ENCODE results near the gene STRIT1. TPM values are rescaled to one million over a fixed set of nuclear protein-coding genes. Genes with fewer than 3 reads are reported as not detected.

STRIT1 gene
- polyA plus RNA-seq, 1 donor from 2014 or later = 1.2 TPM

DNA sequence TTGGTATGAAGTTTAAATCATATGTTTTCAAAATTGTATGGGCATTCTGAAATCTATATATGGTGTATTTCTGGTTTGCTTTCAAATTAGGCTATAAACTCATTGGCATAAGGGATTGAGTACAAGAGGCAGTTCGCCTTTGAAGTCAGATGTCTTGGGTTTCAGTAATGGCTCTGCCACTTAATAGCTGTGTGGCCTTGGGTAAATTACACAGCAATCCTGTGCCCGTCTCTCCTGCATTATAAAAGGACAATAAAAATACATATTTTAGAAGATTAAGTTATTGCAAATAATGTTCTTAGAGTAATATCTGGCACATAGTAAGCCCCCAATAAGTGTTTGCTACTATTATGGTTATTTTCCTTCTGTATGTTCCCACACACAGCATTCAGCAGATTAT, 20.4 kb upstream of the STRIT1 start:
- Histone ChIP-seq H3K4me3 (ENCODE audit: low read length) (no peak overlapping the region), H3K27me3 (ENCODE audit: insufficient read depth, low read depth, low read length) (no peaks in the 10 kb centered on the region), H3K9me2 (ENCODE audit: insufficient read depth, low read length) (no peaks in the 10 kb centered on the region), H3K9me3 (ENCODE audit: low read length) (no peaks in the 10 kb centered on the region), H3K27ac (ENCODE audit: low read length) (no peak overlapping the region), H3K4me2 (ENCODE audit: low read length) (no peak overlapping the region), H4K20me1 (ENCODE audit: insufficient read depth) (no peaks in the 10 kb centered on the region), H3K36me3 (ENCODE audit: insufficient read depth, low read length) (no peaks in the 10 kb centered on the region), H3K79me2 (replicated peaks; ENCODE audit: insufficient read depth, low read length) (no peaks in the 10 kb centered on the region), H3K9ac (ENCODE audit: low read length) (no peak overlapping the region), H3F3A (ENCODE audit: insufficient read depth, low read length, poor library complexity, severe bottlenecking) (no peaks in the 10 kb centered on the region), H2AFZ (ENCODE audit: low read depth, low read length) (no peak overlapping the region)
- no peak for TF ChIP-seq RAD21 (conservative IDR thresholded peaks at IDR 0.05)
- TF ChIP-seq MXI1 (conservative IDR thresholded peaks at IDR 0.05; ENCODE audit: poor library complexity, severe bottlenecking) = no peak
- TF ChIP-seq, protein P1, sequence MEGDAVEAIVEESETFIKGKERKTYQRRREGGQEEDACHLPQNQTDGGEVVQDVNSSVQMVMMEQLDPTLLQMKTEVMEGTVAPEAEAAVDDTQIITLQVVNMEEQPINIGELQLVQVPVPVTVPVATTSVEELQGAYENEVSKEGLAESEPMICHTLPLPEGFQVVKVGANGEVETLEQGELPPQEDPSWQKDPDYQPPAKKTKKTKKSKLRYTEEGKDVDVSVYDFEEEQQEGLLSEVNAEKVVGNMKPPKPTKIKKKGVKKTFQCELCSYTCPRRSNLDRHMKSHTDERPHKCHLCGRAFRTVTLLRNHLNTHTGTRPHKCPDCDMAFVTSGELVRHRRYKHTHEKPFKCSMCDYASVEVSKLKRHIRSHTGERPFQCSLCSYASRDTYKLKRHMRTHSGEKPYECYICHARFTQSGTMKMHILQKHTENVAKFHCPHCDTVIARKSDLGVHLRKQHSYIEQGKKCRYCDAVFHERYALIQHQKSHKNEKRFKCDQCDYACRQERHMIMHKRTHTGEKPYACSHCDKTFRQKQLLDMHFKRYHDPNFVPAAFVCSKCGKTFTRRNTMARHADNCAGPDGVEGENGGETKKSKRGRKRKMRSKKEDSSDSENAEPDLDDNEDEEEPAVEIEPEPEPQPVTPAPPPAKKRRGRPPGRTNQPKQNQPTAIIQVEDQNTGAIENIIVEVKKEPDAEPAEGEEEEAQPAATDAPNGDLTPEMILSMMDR (IDR thresholded peaks at IDR 0.05; ENCODE audit: poor library complexity, severe bottlenecking) = no peak
- TF ChIP-seq EZH2 (IDR thresholded peaks at IDR 0.05; ENCODE audit: borderline replicate concordance, insufficient read depth, low read length, poor library complexity, severe bottlenecking) = no peak
- TF ChIP-seq, protein P2, sequence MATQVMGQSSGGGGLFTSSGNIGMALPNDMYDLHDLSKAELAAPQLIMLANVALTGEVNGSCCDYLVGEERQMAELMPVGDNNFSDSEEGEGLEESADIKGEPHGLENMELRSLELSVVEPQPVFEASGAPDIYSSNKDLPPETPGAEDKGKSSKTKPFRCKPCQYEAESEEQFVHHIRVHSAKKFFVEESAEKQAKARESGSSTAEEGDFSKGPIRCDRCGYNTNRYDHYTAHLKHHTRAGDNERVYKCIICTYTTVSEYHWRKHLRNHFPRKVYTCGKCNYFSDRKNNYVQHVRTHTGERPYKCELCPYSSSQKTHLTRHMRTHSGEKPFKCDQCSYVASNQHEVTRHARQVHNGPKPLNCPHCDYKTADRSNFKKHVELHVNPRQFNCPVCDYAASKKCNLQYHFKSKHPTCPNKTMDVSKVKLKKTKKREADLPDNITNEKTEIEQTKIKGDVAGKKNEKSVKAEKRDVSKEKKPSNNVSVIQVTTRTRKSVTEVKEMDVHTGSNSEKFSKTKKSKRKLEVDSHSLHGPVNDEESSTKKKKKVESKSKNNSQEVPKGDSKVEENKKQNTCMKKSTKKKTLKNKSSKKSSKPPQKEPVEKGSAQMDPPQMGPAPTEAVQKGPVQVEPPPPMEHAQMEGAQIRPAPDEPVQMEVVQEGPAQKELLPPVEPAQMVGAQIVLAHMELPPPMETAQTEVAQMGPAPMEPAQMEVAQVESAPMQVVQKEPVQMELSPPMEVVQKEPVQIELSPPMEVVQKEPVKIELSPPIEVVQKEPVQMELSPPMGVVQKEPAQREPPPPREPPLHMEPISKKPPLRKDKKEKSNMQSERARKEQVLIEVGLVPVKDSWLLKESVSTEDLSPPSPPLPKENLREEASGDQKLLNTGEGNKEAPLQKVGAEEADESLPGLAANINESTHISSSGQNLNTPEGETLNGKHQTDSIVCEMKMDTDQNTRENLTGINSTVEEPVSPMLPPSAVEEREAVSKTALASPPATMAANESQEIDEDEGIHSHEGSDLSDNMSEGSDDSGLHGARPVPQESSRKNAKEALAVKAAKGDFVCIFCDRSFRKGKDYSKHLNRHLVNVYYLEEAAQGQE (IDR thresholded peaks at IDR 0.05; ENCODE audit: borderline replicate concordance) = no peak

DNA sequence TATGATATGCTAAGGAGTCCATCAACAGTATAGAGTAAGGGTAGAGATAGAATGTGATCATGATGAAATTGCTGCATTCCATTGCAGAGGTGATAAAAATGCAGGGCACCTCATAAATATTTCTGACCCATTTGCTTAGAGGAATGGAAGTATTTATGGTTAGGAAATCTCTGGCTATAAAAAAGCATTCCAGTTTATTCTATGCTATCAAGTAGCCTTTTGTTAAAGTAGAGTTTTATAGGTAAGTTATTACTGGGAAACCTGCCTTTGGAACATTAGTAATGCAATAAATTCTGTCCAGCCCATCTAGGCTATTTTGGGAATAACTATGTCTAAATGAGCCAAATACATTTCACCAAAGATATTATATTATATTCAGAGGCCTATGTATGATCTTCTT, 19.8 kb upstream of the STRIT1 start:
- H4K20me1 ChIP-seq (ENCODE audit: insufficient read depth) = no peaks in the 10 kb centered on the region
- no peaks in the 10 kb centered on the region for H3K79me2 ChIP-seq (replicated peaks; ENCODE audit: insufficient read depth, low read length)
- H3K9me3 ChIP-seq (ENCODE audit: low read length) = no peaks in the 10 kb centered on the region
- H3K4me2 ChIP-seq (ENCODE audit: low read length) = no peak overlapping the region
- no peak overlapping the region for H2AFZ ChIP-seq (ENCODE audit: low read depth, low read length)
- H3K27me3 ChIP-seq (ENCODE audit: insufficient read depth, low read depth, low read length) = no peaks in the 10 kb centered on the region
- H3K9ac ChIP-seq (ENCODE audit: low read length) = no peak overlapping the region
- H3K4me3 ChIP-seq (ENCODE audit: low read length) = no peak overlapping the region
- no peaks in the 10 kb centered on the region for H3K36me3 ChIP-seq (ENCODE audit: insufficient read depth, low read length)
- TF ChIP-seq EP300 (conservative IDR thresholded peaks at IDR 0.05; ENCODE audit: poor library complexity, severe bottlenecking) (no peak), POLR2AphosphoS5 (IDR thresholded peaks at IDR 0.05) (no peak), MXI1 (conservative IDR thresholded peaks at IDR 0.05; ENCODE audit: poor library complexity, severe bottlenecking) (no peak), RAD21 (conservative IDR thresholded peaks at IDR 0.05) (no peak), TAF1 (IDR thresholded peaks at IDR 0.05; ENCODE audit: low read depth) (no peak), EZH2 (IDR thresholded peaks at IDR 0.05; ENCODE audit: borderline replicate concordance, insufficient read depth, low read length, poor library complexity, severe bottlenecking) (no peak)
- TF ChIP-seq, protein P2 (IDR thresholded peaks at IDR 0.05; ENCODE audit: borderline replicate concordance) = no peak
- TF ChIP-seq, protein P1 (IDR thresholded peaks at IDR 0.05; ENCODE audit: poor library complexity, severe bottlenecking) = no peak
- H3F3A ChIP-seq (ENCODE audit: insufficient read depth, low read length, poor library complexity, severe bottlenecking) = no peaks in the 10 kb centered on the region
- H3K27ac ChIP-seq (ENCODE audit: low read length) = no peak overlapping the region
- no peaks in the 10 kb centered on the region for H3K9me2 ChIP-seq (ENCODE audit: insufficient read depth, low read length)

Measured in neural cell (in vitro differentiated cells).